NOMO-1 treated with DMSO at 0.1 percent for 48 hours (cell line): ENCODE measurements around the gene SMYD3.

ENCODE experiments used
- DNase-seq: peaks from one replicate; lab custom pipeline; 2025; ENCODE audit not compliant: unreplicated experiment; lab: John Stamatoyannopoulos, UW

SMYD3 gene

DNA sequence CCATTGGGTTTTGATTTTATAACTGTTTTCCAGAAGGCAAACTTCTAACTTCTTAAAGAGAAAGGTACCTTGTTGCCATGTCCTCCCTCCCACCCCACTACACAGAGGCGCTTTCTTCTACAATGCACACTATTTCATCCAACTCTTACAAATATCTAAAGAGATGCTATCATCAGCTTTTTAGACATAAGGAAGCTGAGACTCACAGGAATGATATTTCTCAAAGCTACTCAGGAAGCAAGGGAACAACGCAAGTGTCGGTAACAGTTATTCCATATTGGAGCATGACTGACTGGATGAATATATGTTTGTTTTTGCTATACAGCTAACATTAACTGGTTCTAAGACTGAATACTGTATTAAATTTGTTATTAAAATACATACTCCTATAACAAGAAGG, 318.0 kb downstream of the SMYD3 start:
- no peak for DNase-seq

GRCh38 chr1:246187834-246188372, 319.2 kb downstream of the SMYD3 start:
- DNase-seq, result peak; percentile 45

- no peak for DNase-seq
Measured at GRCh38 chr1:246184503-246184902, 322.6 kb downstream of the SMYD3 start.

GRCh38 chr1:246182149-246182851, 324.8 kb downstream of the SMYD3 start:
- DNase-seq, result peak; percentile 37

- peak; percentile 20 for DNase-seq
Measured at GRCh38 chr1:246181241-246181640, 325.8 kb downstream of the SMYD3 start.

- no peak for DNase-seq
Measured at GRCh38 chr1:246179401-246179800, 327.7 kb downstream of the SMYD3 start.

DNA sequence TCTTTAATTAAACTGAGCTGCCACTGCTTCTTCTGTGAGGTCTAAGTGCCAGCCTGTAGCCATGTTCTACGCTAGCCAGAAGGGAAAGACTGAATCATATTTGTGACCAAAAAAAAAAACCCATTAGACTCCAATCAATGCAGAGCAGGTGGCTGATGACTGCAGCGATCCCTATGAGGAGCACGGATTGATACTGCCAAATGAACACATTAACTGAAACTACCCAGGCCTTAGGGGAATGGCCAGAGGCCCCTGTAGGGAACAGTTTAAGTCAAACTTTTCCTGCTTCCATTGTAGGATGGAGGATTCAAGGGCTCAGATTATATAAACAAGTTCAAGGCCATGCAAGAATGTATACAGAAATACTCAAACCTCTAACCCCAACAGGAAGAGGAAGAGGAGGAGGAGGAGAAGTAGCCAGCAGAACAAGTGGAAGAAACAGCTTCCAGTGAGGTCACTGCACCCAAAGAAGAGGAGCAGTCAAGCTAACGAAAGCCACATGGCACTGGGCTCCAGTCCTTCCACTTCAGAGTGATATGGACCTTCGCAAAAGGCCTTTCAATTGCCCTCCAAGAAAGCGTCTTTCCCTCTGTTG, 328.3 kb downstream of the SMYD3 start:
- no peak for DNase-seq

DNA sequence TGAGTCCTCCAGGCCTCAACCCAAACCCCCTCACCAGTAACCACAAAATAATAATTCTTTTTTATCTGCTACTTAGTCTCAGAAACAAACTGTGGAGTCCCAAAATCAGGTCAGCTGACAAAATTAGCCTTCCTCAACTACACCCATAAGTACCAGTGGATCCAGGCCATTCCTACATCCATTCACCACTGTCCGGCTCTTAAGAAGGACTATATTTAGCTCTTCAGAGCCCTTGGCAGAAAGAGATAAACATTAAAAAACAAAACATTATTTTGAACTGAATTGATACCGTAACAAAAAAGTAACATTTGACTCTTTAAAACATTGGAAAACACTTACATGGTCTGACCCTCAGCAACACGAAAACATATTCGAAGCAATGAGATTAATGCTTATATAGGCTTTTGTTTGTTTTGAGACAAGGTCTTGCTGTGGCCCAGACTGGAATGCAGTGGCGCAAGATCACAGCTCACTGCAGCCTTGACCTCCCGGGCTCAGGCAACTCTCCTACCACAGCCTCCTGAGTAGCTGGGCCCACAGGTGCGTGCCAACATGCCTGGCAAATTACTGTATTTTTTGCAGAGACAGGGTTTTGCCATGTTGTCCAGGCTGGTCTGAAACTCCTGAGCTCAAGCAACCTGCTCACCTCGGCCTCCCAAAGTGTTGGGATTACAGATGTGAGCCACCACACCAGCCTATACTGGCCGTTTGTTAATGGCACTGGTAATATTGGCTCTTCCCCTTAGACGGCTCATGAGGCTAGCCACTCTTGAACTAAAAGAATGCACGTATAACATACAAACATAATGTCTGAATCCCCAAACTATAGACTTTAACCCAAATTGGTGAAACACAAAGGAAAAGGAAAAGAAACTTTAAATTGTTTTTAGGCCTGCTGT, 330.7 kb downstream of the SMYD3 start:
- no peak for DNase-seq

DNA sequence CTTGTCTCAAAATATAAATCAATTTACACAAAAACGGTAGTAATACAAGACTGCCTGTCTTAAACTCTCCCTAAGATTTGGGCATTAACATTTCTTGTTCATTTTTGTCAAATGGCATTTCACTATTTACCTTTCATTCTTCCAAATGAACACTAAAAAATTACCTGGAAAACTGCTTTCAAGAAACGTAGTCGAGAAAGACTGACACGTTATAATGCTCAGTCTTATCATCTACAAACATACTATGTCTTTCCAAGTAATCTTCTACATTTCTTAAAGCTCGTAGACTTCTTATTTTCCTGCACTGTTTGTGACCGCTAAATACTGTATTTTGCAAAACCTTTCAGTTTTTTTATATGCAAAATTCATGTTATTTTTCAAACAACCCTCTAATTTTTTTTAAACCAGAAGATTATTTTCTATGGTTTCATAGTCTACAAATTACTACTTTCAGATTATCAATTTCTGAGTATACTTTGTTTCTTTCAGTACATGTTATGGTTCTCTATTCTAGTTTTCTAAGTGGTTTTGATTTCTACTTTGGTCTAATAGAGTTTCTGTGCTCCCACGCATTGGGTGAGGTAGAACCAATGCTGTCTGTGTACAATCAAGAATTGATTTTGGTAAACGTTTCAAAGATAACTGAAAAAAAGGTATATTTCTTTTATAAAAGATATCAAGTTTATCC, 336.4 kb downstream of the SMYD3 start:
- DNase-seq, result no peak

GRCh38 chr1:246169486-246169885, 337.6 kb downstream of the SMYD3 start:
- no peak for DNase-seq

DNA sequence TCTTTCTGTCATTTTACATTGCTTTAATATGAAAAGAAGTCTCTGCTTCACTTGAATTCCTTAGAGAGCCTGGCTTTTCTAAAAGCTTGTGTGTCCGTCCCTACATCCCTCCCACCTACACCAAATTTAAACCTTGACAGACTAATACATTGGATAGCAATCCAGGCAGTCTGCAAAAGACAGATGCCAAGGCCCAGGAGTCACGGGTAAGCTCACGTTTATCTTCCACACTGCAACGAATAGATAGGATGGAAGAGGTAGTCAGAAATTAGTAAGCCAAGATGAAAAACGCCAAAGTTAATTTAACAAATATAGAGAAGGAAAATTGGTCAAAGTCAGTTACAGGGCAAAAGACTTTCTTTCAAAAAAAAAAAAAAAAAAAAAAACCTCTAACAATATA, 338.1 kb downstream of the SMYD3 start:
- DNase-seq, result no peak

- DNase-seq, result no peak
Measured at GRCh38 chr1:246166841-246167240, 340.2 kb downstream of the SMYD3 start.

DNA sequence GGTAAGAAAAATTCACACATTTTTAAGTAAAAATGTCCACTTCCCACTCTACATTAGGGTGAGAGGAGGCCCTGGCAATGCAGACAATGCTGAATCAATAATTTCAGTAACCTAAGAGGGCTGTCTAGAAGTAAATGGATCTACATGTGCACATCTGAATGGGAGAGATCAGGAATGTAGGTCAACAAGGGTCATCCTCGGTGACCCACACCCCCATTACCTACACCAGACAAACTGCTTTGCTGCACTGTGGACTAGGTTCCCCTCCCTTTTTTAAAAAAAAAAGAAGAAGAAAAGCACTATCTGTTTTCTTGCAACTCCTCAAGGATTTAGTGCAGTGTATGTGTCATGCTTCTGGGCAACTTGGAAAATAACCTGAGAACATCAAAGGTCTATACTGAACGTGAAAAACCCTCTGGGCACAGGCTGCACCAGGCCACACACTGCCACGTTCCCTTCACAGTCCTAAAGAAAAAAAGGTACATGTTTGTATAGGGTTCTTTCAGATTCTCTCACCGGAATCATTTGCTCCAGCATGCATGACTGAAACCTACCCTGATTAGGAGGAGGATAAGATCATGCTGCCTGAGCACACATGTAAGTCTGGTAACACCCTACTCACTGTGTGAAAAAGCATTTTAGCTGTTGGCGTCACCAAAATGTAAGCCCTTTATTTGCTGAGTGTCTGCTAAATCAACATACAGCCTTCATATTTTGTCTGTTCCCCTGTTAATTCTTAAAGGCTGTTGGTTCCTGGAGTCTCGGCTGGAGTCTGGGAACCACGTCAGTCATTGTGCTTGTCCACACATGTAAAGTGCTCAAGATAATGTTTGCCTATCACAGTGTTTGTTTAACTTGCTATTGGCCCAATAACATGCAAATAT, 341.0 kb downstream of the SMYD3 start:
- DNase-seq, result no peak

- DNase-seq, result no peak
Measured at GRCh38 chr1:246164764-246165163, 342.3 kb downstream of the SMYD3 start.

DNA sequence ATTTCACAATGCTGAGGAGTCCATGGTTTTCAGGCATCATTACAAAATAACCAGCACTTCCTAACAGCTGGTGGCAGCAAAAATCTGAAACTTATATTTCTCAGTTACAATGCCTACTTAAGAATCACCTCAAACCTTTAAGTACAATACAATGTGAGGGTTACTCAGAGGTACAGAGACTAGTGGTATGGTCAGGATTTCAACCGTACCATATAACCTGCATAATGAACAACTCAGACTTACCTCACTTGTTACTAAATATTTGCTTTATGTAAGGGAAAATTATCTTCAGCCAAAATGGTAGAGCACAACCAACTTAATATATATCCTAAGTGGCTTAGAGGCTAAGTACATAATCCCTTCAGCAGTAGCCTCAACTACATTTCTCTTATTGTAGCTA, 344.5 kb downstream of the SMYD3 start:
- no peak for DNase-seq

DNA sequence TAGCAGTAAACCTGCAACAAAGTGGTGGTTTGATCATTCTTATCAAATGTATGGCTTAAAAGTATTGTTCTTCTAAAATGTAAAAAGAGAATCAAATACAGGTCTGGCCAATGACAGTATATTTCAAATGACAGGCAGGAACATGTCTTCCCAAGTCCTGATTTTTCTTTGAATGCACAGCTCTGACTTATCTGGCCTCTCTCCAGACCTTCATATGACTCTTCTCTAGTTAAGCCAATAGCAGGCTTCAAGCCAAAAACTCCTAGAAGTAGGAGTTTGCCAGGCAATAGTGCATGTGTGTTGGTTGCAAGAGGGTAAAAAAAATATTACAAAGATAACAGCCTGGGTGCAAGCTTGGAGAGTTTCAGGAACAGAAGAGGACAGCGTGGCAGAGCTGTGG, 345.5 kb downstream of the SMYD3 start:
- no peak for DNase-seq

DNA sequence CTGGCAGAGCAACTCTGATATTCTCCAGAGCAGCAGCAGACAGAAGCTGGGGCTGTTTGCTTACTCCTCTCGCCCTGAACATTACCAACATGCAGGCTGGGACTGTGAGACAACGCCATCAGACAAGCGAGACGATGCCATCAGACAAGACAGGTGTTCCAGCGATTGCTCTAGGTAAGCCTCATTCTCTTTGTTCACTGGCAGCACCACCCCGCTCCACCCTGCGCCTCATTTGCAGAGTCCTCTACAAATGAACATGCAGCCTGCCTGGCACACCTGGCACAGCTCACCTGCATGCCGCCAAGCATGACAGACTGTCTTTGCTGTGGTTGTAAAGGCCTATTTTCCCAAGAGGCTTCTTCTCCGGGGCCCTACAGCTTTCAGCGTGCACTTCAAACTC, 346.2 kb downstream of the SMYD3 start:
- DNase-seq, result no peak

GRCh38 chr1:246160374-246160773, 346.7 kb downstream of the SMYD3 start:
- no peak for DNase-seq

- DNase-seq, result peak; percentile 4
Measured at GRCh38 chr1:246159279-246160227, 347.5 kb downstream of the SMYD3 start.
